T-cell (primary cell): ENCODE data around the gene RPA1. TPM values are rescaled to one million over a fixed set of nuclear protein-coding genes. Genes with fewer than 3 reads are reported as not detected.
A peak's percentile ranks its signal among the peaks of the same experiment; 100 is the strongest.
"Not testable (repeated sequence)": the region's sequence is repeated elsewhere in the genome, so short reads cannot be mapped to it uniquely, and the experiment has no call there.

Experiments used
- ATAC-seq, 4 experiments: fragments of 200-7000 bp in 3 of 4; fragments of 150-1000 bp in 1 of 4; cut with Tn5 transposase; replicated peaks in 1 of 4; 1 replicate in 3 of 4; 2 replicates in 1 of 4; pipeline ENCODE4 v1.10.0; 2021; ENCODE audit warnings: moderate library complexity in 3 of 4, mild to moderate bottlenecking in 2 of 4, moderate number of reproducible peaks in 1 of 4
- CTCF ChIA-PET, 2 donors: fragments of 300-600 bp; sonication (Branson Sonifier 250); formaldehyde crosslinking; loops; one replicate each; lab custom pipeline; 2022; ENCODE audit warnings: antibody characterized with exemption in 2 of 2; lab: Charles Lee
- POLR2A ChIA-PET, 2 donors: fragments of 300-600 bp; sonication (Branson Sonifier 250); formaldehyde crosslinking; loops; one replicate each; lab custom pipeline; 2022; ENCODE audit warnings: antibody characterized with exemption in 2 of 2; lab: Charles Lee
- DNase-seq, 35 experiments: peaks; one replicate each; pipeline versions ENCODE4 v3.0.0 to v3.0.0-alpha.2; 2013 to 2023
- H3K27ac ChIP-seq: one replicate; pipeline ENCODE4 v1.5.1; 2013; ENCODE audit warnings: low read length
- H3K27me3 ChIP-seq, 2 experiments: replicated peaks in 1 of 2; 1 replicate in 1 of 2; 2 replicates in 1 of 2; pipeline versions ENCODE4 v1.6.1 to v1.7.0; 2013; ENCODE audit warnings: low read length in 1 of 2, mixed read lengths in 1 of 2; ENCODE audit not compliant: control insufficient read depth in 2 of 2, insufficient read depth in 2 of 2; ENCODE audit errors: extremely low read depth in 1 of 2
- H3K36me3 ChIP-seq, 2 donors: 1 replicate in 1 of 2; 2 replicates in 1 of 2; pipeline versions ENCODE4 v1.6.1 to v1.7.0; 2013; ENCODE audit warnings: low read length in 1 of 2; ENCODE audit not compliant: control insufficient read depth in 2 of 2, insufficient read depth in 1 of 2; ENCODE audit errors: extremely low read depth in 1 of 2
- H3K4me1 ChIP-seq, 2 experiments: 1 replicate in 1 of 2; 2 replicates in 1 of 2; pipeline versions ENCODE4 v1.6.1 to v1.7.0; 2013; ENCODE audit warnings: low read length in 2 of 2, mixed read lengths in 1 of 2; ENCODE audit not compliant: insufficient read depth in 2 of 2, control insufficient read depth in 1 of 2; ENCODE audit errors: extremely low read depth in 1 of 2
- H3K4me3 ChIP-seq, 2 donors: 1 replicate in 1 of 2; 2 replicates in 1 of 2; pipeline versions ENCODE4 v1.5.1 to v1.7.0; 2013; ENCODE audit warnings: mild to moderate bottlenecking in 2 of 2, low read length in 1 of 2, moderate library complexity in 1 of 2; ENCODE audit not compliant: control insufficient read depth in 1 of 2; ENCODE audit errors: extremely low read depth in 1 of 2
- H3K9me3 ChIP-seq: 2 replicates; pipeline ENCODE4 v1.7.0; 2013
- H3K27ac Mint-ChIP-seq, 2 donors: one replicate each; pipeline ENCODE4 v1.8.0; 2020 to 2021; ENCODE audit warnings: mild to moderate bottlenecking in 2 of 2, mixed read lengths in 2 of 2
- H3K27me3 Mint-ChIP-seq, 2 donors: one replicate each; pipeline ENCODE4 v1.8.0; 2021 to 2022; ENCODE audit warnings: mixed read lengths in 2 of 2
- H3K36me3 Mint-ChIP-seq: one replicate; pipeline ENCODE4 v1.8.0; 2021; ENCODE audit warnings: mixed read lengths
- H3K4me1 Mint-ChIP-seq, 3 donors: one replicate each; pipeline ENCODE4 v1.8.0; 2020 to 2022; ENCODE audit warnings: mixed read lengths in 3 of 3, mild to moderate bottlenecking in 1 of 3
- H3K4me3 Mint-ChIP-seq, 3 donors: one replicate each; pipeline ENCODE4 v1.8.0; 2020 to 2022; ENCODE audit warnings: mild to moderate bottlenecking in 3 of 3, mixed read lengths in 3 of 3, moderate library complexity in 3 of 3
- H3K9me3 Mint-ChIP-seq, 3 donors: one replicate each; pipeline ENCODE4 v1.8.0; 2020 to 2022; ENCODE audit warnings: mixed read lengths in 3 of 3
- WGBS: methylation state at CpG from one replicate; pipeline ENCODE4 v1.1.5; 2013; ENCODE audit warnings: missing lambda C conversion rate; ENCODE audit not compliant: insufficient coverage; 5-methylcytosine and 5-hydroxymethylcytosine counted together
- total RNA-seq, 35 experiments: library from RNA in 6 of 35; stranded (reverse) in 6 of 35; fragments of 120-200 nt in 1 of 35; gene quantifications; one replicate each; pipeline versions ENCODE4 v1.2.1 to v1.2.4 and lab custom pipeline; 2013 to 2026

RPA1 gene
- total RNA-seq, 5 donors from 2014 or later (not counting 1 experiment from before 2014, with no cell fraction given), result 78.9 to 124 (median 107) TPM

GRCh38 chr17:1853698-1854097, 23.9 kb downstream of the RPA1 start:
- Histone ChIP-seq H3K4me3 (no peak overlapping the region), H3K4me1 (no peaks in the 10 kb centered on the region), H3K9me3 (no peaks in the 10 kb centered on the region), H3K27ac (no peak overlapping the region), H3K27me3 (no peaks in the 10 kb centered on the region), H3K36me3 (peaks cover 2 to 52% of the 10 kb centered on the region in 2 donors)
- ChIA-PET CTCF (interaction anchor here in 1 of 2 donors (0.6 kb wide), 1 partner anchor 15 kb away, joined by 3 read pairs; no protein-coding TSS in a partner anchor), POLR2A (no interaction called here)
- ATAC-seq (no peak), DNase-seq (no peak)
- H3K4me3 Mint-ChIP-seq, result no peak overlapping the region
- no peaks in the 10 kb centered on the region for H3K9me3 Mint-ChIP-seq
- no peak overlapping the region for H3K27ac Mint-ChIP-seq
- 100% methylated on average over 1 of the region's 3 CpGs for WGBS
- peaks cover 0 to 5% (median 3%) of the 10 kb centered on the region in 3 donors for H3K4me1 Mint-ChIP-seq
- H3K36me3 Mint-ChIP-seq, result peaks cover 39% of the 10 kb centered on the region
- no peaks in the 10 kb centered on the region for H3K27me3 Mint-ChIP-seq

GRCh38 chr17:1856462-1856861, 26.7 kb downstream of the RPA1 start:
- H3K9me3 ChIP-seq, H3K27me3 ChIP-seq, H3K4me1 ChIP-seq, DNase-seq, POLR2A ChIA-PET, H3K4me3 ChIP-seq, H3K27ac Mint-ChIP-seq, H3K27me3 Mint-ChIP-seq, ATAC-seq, H3K27ac ChIP-seq, H3K9me3 Mint-ChIP-seq, H3K4me1 Mint-ChIP-seq, H3K4me3 Mint-ChIP-seq: not testable (repeated sequence)
- no CpG with 5 or more reads among the region's 8 CpGs for WGBS
- H3K36me3 Mint-ChIP-seq, result peaks cover 46% of the 10 kb centered on the region
- H3K36me3 ChIP-seq, result peaks cover 0 to 56% of the 10 kb centered on the region in 2 donors
- CTCF ChIA-PET, result interaction anchor here in 1 of 2 donors (0.7 kb wide), 1 partner anchor 13 kb away, joined by 5 read pairs; no protein-coding TSS in a partner anchor

DNA sequence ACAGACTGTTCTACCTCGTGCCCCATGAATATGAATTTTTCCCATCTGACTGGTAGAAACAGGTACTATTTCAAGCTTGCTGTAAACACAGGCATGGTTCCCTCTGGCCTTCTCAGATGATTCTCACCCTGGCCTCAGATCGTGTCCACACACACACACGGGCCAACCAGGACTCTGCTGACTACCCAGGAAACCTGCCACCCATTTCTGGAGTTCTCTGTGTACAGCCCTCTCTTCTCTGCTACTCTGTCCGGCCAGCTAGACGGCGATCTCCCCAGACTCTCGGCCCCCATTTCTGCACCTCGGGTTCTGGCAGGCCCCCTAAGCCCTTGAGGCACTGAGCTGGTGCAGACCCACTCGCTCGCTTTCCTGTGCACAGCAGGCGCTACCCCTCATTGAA, 31.2 kb downstream of the RPA1 start:
- Mint-ChIP-seq H3K27ac (no peak overlapping the region), H3K4me3 (no peak overlapping the region), H3K36me3 (peaks cover 14% of the 10 kb centered on the region), H3K4me1 (peaks cover 0 to 3% (median 0%) of the 10 kb centered on the region in 3 donors), H3K27me3 (no peaks in the 10 kb centered on the region), H3K9me3 (no peaks in the 10 kb centered on the region)
- Histone ChIP-seq H3K27ac (no peak overlapping the region), H3K9me3 (no peaks in the 10 kb centered on the region), H3K4me3 (no peak overlapping the region), H3K4me1 (no peaks in the 10 kb centered on the region), H3K27me3 (no peaks in the 10 kb centered on the region), H3K36me3 (peaks cover 0 to 23% of the 10 kb centered on the region in 2 donors)
- WGBS, result 95% methylated on average over 10 of the region's 11 CpGs
- ChIA-PET CTCF (interaction anchor here in 1 of 2 donors (0.7 kb wide), 1 partner anchor 824 kb away, joined by 4 read pairs; no protein-coding TSS in a partner anchor), POLR2A (no interaction called here)
- DNase-seq, result no peak
- ATAC-seq, result no peak

DNA sequence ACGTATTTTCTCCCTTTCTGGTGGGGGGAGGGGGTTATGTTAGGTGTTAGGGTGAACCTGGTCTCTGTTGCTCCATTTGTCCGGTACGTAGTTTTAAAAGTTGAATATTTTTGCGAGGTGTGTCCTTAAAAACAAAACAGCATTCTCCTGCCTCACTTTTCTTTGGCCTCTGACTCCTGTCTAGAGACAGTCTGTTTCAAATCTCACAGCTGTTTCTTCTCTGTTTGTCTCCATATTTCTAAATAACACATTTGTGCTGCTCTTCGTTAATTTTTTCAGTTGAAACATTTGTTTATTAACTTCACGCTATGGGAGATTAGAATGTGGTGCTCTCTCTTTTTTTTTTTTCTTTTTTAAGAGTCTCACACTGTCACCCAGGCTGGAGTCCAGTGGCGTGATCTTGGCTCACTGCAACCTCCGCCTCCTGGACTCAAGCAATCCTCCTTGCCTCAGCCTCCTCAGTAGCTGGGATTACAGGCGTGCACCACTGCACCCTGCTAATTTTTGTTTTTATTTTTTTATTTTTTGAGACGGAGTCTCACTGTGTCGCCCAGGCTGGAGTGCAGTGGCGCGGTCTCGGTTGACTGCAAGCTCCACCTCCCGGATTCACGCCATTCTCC, 31.7 kb downstream of the RPA1 start:
- peaks cover 0 to 23% of the 10 kb centered on the region in 2 donors for H3K36me3 ChIP-seq
- DNase-seq (no peak), ATAC-seq (no peak)
- no peaks in the 10 kb centered on the region for H3K9me3 ChIP-seq
- Mint-ChIP-seq H3K4me1 (peaks cover 0 to 3% (median under 1%) of the 10 kb centered on the region in 3 donors), H3K27ac (no peak overlapping the region), H3K9me3 (no peaks in the 10 kb centered on the region), H3K4me3 (no peak overlapping the region), H3K27me3 (no peaks in the 10 kb centered on the region), H3K36me3 (peaks cover 14% of the 10 kb centered on the region)
- H3K4me1 ChIP-seq, result no peaks in the 10 kb centered on the region
- no peak overlapping the region for H3K4me3 ChIP-seq
- H3K27ac ChIP-seq, result no peak overlapping the region
- 97% methylated on average over 12 of the region's 16 CpGs for WGBS
- no peaks in the 10 kb centered on the region for H3K27me3 ChIP-seq
- ChIA-PET POLR2A (no interaction called here), CTCF (interaction anchor here in 1 of 2 donors (0.7 kb wide), 1 partner anchor 824 kb away, joined by 4 read pairs; no protein-coding TSS in a partner anchor)

GRCh38 chr17:1865252-1866037, 35.6 kb downstream of the RPA1 start:
- peaks cover 7 to 9% of the 10 kb centered on the region in 2 experiments for H3K4me1 ChIP-seq
- CTCF ChIA-PET, result interaction anchor here in 1 of 2 donors (0.5 to 1.1 kb wide), 3 partner anchors 149 to 949 kb away, joined by 3 to 4 read pairs (median 3); no protein-coding TSS in a partner anchor
- H3K27ac Mint-ChIP-seq, result no peak overlapping the region
- no peak overlapping the region for H3K4me3 Mint-ChIP-seq
- DNase-seq, result peak in 33 of 35 experiments; percentile 12 to 80 (median 43)
- H3K27ac ChIP-seq, result no peak overlapping the region
- H3K36me3 ChIP-seq, result peaks cover 0 to 17% of the 10 kb centered on the region in 2 donors
- no peaks in the 10 kb centered on the region for H3K27me3 ChIP-seq
- 92% methylated on average over 7 of the region's 17 CpGs for WGBS
- H3K36me3 Mint-ChIP-seq, result peaks cover 14% of the 10 kb centered on the region
- no peak overlapping the region for H3K4me3 ChIP-seq
- no peaks in the 10 kb centered on the region for H3K9me3 ChIP-seq
- no peaks in the 10 kb centered on the region for H3K27me3 Mint-ChIP-seq
- H3K4me1 Mint-ChIP-seq, result peaks cover 13 to 26% (median 22%) of the 10 kb centered on the region in 3 donors
- ATAC-seq, result peak; percentile 43 to 65 (median 52)
- POLR2A ChIA-PET, result no interaction called here
- H3K9me3 Mint-ChIP-seq, result no peaks in the 10 kb centered on the region

- H3K36me3 Mint-ChIP-seq, result peaks cover 4% of the 10 kb centered on the region
- Histone ChIP-seq H3K9me3 (no peaks in the 10 kb centered on the region), H3K4me3 (no peak overlapping the region), H3K4me1 (peaks cover 20 to 21% of the 10 kb centered on the region in 2 experiments), H3K27me3 (no peaks in the 10 kb centered on the region), H3K36me3 (peaks cover 0 to 8% of the 10 kb centered on the region in 2 donors), H3K27ac (no peak overlapping the region)
- H3K27ac Mint-ChIP-seq, result no peak overlapping the region
- DNase-seq, result no peak
- no peaks in the 10 kb centered on the region for H3K27me3 Mint-ChIP-seq
- CTCF ChIA-PET, result no interaction called here
- WGBS, result 100% methylated on average over 3 of the region's 3 CpGs
- no peaks in the 10 kb centered on the region for H3K9me3 Mint-ChIP-seq
- H3K4me3 Mint-ChIP-seq, result no peak overlapping the region
- POLR2A ChIA-PET, result no interaction called here
- H3K4me1 Mint-ChIP-seq, result peaks cover 32 to 45% (median 40%) of the 10 kb centered on the region in 3 donors
- ATAC-seq, result no peak
Measured at GRCh38 chr17:1867307-1867706, 37.5 kb downstream of the RPA1 start.
